Neutrophil (primary cell): ENCODE data around the gene ZNF660.
"Not testable (repeated sequence)": the region's sequence is repeated elsewhere in the genome, so short reads cannot be mapped to it uniquely, and the experiment has no call there.

Experiments used
- H3K27ac ChIP-seq: fragments of 200-600 bp; sonication (generic); 2 replicates; pipeline ENCODE4 v1.5.1; 2016; ENCODE audit warnings: mild to moderate bottlenecking, moderate library complexity
- H3K27me3 ChIP-seq: fragments of 200-600 bp; sonication (generic); 2 replicates; pipeline ENCODE4 v1.6.0; 2016; ENCODE audit warnings: mild to moderate bottlenecking
- H3K36me3 ChIP-seq: fragments of 200-600 bp; sonication (generic); 2 replicates; pipeline ENCODE4 v1.5.1; 2017
- H3K4me1 ChIP-seq, 2 experiments: fragments of 200-600 bp in 1 of 2; sonication (generic) in 1 of 2; 1 replicate in 1 of 2; 2 replicates in 1 of 2; pipeline versions ENCODE4 v1.5.1 to v1.6.1; 2013 to 2016; ENCODE audit warnings: low read depth in 1 of 2, low read length in 1 of 2, mild to moderate bottlenecking in 1 of 2, moderate library complexity in 1 of 2; ENCODE audit not compliant: control insufficient read depth in 1 of 2, insufficient read depth in 1 of 2
- H3K4me3 ChIP-seq, 2 experiments: fragments of 200-600 bp in 1 of 2; sonication (generic) in 1 of 2; 1 replicate in 1 of 2; 2 replicates in 1 of 2; pipeline ENCODE4 v1.5.1; 2013 to 2016; ENCODE audit warnings: low read depth in 1 of 2, low read length in 1 of 2, mild to moderate bottlenecking in 1 of 2, moderate library complexity in 1 of 2
- H3K9me3 ChIP-seq: fragments of 200-600 bp; sonication (generic); 2 replicates; pipeline ENCODE4 v1.5.1; 2016
- TF ChIP-seq, protein P1 (sequence below): fragments of 200-600 bp; sonication (generic); IDR thresholded peaks from 2 replicates; pipeline ENCODE4 v1.5.1; 2016; ENCODE audit warnings: antibody characterized with exemption

The ZNF660 gene

DNA sequence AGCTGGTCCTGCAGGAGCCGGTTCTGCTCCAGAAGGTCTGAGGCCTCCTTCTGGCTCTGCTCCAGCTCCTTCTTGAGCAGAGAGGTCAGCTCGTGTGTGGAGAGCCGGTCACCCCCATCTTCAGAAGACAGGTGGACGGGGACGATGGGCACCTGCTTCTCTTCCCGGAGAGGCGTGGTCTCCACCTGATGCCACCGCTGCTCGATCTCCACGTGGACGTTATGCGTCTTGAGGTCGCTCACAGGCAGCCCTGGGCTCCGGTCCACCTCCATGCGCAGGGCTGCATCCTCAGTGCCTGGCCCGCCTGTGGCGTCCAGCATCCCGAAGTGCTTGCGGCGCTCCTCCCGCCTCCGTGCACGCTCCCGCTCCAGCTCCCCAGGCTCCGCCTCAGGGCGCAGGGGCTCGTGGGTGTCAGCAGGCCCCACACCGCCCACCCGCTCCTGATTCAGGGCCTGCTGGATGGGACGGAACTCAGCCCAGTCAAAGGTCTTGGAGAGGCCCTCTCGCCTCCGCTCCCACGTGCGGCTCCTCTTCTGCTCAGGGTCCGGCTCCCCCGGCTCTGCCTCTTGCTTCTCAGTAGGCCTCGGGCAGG, 5.7 kb upstream of the ZNF660 start:
- H3K4me3 ChIP-seq, H3K9me3 ChIP-seq, H3K36me3 ChIP-seq, H3K27ac ChIP-seq, H3K4me1 ChIP-seq: not testable (repeated sequence)
- peaks cover 35% of the 10 kb centered on the region for H3K27me3 ChIP-seq

DNA sequence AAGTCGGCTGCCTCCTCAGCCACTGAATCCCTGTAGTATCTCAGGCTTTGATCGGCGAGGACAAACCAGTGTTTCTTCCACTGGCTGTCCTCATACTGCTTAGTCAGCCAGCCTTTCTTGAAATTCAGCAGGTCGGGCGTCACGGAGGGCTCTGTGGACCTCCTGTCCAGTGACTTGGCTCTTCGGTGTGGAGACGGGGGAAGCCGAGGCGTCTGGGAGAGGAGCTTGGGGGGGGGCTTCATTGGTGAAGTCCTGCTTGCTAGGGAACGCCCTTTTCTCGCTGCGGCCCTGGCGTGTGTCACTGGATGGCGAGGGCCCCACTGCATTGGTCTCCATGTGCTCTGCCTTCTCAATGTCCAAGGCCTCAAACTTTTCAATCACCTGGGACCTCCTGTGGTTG, 5.0 kb upstream of the ZNF660 start:
- H3K27ac ChIP-seq, H3K36me3 ChIP-seq, H3K4me1 ChIP-seq, H3K4me3 ChIP-seq, H3K9me3 ChIP-seq: not testable (repeated sequence)
- peaks cover 43% of the 10 kb centered on the region for H3K27me3 ChIP-seq

DNA sequence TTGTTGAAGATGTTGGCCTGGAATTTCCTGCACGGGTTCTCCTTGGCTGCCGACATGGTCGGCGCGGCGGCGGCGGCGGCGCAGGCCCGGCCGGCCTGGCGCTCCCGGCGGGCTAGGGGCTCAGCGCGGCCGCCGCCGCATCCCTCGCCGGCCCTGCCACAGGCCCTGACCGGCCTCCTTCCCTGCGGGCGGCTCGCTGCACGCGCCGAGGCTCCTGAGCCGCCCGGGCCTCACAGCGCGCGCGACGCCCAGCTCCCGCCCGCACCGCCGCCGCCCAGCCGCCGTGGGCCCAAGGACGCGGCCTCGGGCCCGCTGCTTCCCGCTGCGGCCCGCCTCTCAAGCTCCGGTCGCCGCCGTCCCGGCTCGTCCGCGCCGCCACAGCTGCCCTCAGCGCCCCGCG, 3.8 kb upstream of the ZNF660 start:
- H3K27me3 ChIP-seq, result peaks cover 47% of the 10 kb centered on the region
- H3K27ac ChIP-seq, H3K4me3 ChIP-seq, H3K36me3 ChIP-seq, H3K9me3 ChIP-seq, H3K4me1 ChIP-seq: not testable (repeated sequence)

DNA sequence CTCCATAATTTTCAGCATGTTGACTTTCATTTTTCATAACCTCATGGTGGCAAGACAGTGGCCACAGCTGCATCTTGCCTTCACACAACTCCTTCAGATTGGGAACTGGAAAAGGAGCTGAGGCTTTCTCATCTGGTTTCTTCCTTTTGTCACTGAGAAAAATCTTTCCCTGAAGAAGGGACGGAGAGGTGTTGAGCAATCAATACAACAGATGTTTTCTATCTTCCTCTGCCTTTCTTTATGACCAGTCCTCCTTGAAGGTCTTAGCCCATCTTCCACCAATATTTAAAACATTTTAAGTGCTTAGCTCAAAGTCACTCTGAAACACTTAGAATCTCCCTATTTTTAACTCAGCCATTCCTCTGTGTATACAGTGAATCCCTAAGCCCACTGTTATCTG, 11.9 kb downstream of the ZNF660 start:
- Histone ChIP-seq H3K36me3 (no peaks in the 10 kb centered on the region), H3K9me3 (peaks cover 16% of the 10 kb centered on the region), H3K4me3 (no peak overlapping the region), H3K27me3 (no peaks in the 10 kb centered on the region), H3K4me1 (no peaks in the 10 kb centered on the region), H3K27ac (no peak overlapping the region)
- TF ChIP-seq, protein P1, sequence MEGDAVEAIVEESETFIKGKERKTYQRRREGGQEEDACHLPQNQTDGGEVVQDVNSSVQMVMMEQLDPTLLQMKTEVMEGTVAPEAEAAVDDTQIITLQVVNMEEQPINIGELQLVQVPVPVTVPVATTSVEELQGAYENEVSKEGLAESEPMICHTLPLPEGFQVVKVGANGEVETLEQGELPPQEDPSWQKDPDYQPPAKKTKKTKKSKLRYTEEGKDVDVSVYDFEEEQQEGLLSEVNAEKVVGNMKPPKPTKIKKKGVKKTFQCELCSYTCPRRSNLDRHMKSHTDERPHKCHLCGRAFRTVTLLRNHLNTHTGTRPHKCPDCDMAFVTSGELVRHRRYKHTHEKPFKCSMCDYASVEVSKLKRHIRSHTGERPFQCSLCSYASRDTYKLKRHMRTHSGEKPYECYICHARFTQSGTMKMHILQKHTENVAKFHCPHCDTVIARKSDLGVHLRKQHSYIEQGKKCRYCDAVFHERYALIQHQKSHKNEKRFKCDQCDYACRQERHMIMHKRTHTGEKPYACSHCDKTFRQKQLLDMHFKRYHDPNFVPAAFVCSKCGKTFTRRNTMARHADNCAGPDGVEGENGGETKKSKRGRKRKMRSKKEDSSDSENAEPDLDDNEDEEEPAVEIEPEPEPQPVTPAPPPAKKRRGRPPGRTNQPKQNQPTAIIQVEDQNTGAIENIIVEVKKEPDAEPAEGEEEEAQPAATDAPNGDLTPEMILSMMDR, result no peak

DNA sequence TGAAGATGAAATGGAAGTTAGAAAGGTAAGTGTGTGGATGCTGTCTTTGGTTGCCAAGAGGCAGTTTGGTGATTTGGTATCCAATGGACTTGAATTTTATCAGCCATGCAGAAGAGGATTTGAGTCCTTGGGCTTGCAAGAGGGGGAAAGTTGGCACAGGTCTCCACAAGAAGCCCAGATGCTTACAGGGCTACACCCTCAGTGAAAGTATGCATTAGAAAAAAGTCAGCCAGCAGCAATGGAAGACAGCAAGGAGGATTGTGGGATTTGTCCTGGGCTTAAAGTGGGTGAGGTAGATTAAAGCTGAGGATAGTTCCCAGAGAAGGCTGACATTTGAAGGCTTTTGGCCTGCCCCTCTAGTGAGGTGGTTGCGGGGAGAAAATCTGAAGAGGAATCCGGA, 17.0 kb downstream of the ZNF660 start:
- no peak overlapping the region for H3K4me3 ChIP-seq
- H3K4me1 ChIP-seq, result no peaks in the 10 kb centered on the region
- TF ChIP-seq, protein P1, result no peak
- H3K27ac ChIP-seq, result no peak overlapping the region
- H3K36me3 ChIP-seq, result no peaks in the 10 kb centered on the region
- H3K9me3 ChIP-seq, result peaks cover 11% of the 10 kb centered on the region
- no peaks in the 10 kb centered on the region for H3K27me3 ChIP-seq

DNA sequence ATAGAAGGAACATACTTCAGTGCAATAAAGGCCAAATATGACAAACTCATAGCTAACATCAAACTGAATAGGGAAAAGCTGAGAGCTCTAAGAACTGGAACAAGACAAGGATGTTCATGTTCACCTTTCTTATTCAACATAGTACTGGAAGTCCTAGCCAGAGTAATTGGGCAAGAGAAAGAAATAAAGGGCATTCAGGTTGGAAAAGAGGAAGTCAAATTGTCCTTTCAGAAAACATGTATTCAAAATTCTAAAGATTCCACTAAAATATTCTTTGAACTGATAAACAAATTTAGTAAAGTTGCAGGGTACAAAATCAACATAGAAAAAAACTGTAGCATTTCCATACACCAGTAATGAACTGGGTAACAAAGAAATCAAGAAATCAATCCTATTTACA, 27.9 kb downstream of the ZNF660 start:
- Histone ChIP-seq H3K27me3 (no peaks in the 10 kb centered on the region), H3K36me3 (no peaks in the 10 kb centered on the region), H3K27ac (no peak overlapping the region), H3K4me3 (no peak overlapping the region), H3K9me3 (no peaks in the 10 kb centered on the region), H3K4me1 (no peaks in the 10 kb centered on the region)
- TF ChIP-seq, protein P1, result no peak

DNA sequence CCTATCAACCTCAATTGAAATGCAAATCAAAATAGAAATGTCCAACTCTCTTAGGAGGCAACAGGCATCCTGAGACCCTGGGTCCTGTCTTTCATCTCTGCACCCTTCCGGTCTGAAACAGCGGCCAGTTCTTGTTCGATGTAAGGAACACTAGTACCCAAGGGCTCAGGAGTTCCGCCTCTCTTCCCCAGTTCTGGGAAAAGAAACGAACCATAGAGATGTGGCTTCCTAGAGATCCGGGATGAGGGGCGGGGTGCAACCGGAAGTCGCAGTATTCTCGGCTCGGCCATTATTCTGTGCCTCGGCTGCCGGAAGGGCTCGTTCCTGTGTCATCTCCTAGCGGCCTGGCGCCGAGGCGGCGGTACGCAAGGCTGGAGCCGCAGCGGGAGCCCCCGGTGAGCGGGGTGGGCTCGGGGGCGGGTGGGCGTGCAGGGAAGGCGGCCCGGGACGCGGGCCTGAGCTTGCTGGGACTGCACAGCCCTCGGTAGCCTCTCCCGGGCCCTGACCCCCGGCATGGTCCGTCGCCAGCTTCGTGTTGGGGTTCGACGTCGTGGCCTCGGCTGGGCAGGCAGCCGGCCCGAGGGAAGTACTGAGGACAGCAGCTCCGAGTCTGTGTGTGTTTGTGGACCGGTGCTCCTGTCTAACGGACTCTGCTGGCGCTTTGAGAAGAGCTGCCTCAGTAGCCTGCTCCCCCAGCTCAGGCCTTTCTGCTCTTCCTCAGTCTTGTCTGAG, 40.2 kb downstream of the ZNF660 start, which contains the start of gene ZNF197:
TSS of gene ZNF197 (plus strand) at position 288 of the 732 bp plus-strand sequence. CDS start 4,119 bp downstream, outside the sequence.
- TF ChIP-seq, protein P1, result no peak

More for the DNA sequence above, 40.2 kb downstream of the ZNF660 start, which contains the start of gene ZNF197:
- Histone ChIP-seq H3K4me1 (peaks cover 6 to 13% of the 10 kb centered on the region in 2 experiments), H3K9me3 (no peaks in the 10 kb centered on the region), H3K36me3 (peaks cover 7% of the 10 kb centered on the region), H3K4me3 (peak within 1 kb of the TSS; percentile 73 to 77), H3K27me3 (no peaks in the 10 kb centered on the region), H3K27ac (peak within 1 kb of the TSS; percentile 82)
